NK-92 (cell line): Measurements from ENCODE around the gene SLC10A1.
"Not testable (repeated sequence)": the region's sequence is repeated elsewhere in the genome, so short reads cannot be mapped to it uniquely, and the experiment has no call there.

ENCODE experiments used
- DNase-seq: peaks from one replicate; lab custom pipeline; 2025; ENCODE audit not compliant: unreplicated experiment; lab: John Stamatoyannopoulos, UW

SLC10A1 gene

DNA sequence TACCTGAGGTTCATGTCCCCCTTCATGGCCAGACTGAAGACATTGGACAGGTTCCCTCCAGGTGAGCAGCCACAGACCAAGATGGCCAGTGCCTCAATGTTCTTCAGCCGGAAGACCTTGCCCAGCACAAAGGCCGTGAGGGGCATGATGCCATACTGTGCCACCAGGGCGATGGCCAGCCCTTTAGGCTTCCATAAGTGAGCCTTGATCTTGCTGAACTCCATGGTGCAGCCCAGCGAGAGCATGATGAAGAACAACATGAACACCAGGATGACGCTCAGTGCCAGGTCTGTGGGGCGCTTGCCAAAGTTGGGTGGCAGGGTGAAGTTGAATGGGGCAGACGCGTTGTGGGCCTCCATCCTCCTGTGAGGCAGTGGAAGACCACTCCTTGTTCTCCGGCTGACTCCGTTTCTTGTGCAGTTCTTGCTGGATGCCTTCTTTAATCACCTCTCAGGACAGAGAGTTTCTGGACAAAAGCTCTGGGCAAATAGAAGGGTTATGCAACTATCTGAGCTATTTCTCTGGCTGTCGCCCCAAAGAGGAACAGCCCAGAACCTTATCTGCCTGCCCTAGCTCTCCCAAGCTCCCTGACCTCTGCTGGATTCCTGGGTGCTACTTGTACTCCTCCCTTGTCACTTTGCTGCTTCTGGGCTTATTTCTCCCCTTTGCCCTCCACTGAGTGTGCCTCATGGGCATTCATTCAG lies at the start of gene SLC10A1:
Gene SLC10A1 (minus strand): TSS at position 445 of the 704 bp plus-strand sequence. CDS start 86 bp downstream, at position 359.
- no peak for DNase-seq

DNA sequence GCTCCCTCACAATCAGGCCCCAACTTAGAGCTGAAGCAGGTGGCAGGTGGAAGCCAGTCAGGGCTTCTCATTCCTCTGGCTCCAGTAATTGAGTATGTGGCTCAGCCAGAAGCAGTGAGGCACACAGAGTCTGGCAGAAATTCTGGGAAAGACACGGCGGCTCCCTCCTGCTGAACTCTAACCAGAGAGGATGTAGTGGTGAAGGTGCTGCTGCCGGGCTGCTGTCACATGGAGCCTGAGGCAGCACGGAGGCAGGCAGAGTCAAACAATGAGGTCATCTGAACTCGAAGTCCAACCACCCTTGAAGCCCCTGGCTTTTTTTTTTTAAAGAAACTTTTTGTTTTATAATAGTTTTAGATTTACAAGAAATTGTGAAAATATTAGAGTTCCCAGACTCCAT lies 48.7 kb upstream of the SLC10A1 start:
- no peak for DNase-seq

DNA sequence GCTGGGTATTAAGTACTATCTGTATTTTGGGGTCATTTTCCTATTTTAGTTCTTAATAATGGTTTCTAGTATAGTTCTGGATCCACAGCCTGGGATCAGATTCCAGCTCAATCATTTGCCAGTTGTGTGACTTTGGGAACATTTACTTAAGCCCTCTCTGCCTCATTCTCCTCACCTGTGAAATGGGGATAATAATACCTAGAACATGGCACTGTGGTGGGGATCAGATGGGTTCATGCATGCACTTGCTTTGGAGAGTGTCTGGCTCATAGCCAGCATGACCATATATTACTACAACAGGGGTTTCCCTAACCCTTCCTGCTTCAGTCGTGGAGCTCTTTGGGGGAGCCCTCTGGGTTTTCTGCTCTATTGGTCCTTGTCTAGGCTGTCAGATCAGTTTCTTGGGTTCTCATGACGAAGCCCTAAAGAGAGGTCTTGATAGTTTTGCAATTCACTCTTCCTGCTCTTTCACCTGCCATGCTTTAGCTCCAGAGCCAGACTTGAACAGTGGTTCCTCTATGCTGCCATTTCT lies 48.1 kb upstream of the SLC10A1 start:
- DNase-seq, result no peak

DNA sequence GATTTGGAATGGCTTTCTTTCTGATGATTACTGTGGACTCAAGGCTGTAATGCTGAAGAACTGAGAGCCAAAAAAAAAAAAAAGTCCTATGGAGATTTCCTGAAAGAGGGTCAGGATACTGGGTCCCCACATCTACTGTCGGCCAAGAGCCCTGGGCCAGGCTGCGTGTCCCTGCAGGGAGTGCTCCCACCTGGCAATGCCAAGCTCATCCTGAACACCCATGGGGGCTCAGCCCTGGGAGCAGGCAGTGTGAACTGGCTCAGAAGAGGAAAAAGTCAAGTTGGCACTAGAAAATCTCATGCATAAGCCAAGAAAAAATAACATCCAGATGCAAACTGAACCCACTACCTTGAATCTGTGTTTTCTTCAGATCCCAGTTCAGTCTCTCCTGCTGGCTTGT lies 47.1 kb upstream of the SLC10A1 start:
- no peak for DNase-seq

DNA sequence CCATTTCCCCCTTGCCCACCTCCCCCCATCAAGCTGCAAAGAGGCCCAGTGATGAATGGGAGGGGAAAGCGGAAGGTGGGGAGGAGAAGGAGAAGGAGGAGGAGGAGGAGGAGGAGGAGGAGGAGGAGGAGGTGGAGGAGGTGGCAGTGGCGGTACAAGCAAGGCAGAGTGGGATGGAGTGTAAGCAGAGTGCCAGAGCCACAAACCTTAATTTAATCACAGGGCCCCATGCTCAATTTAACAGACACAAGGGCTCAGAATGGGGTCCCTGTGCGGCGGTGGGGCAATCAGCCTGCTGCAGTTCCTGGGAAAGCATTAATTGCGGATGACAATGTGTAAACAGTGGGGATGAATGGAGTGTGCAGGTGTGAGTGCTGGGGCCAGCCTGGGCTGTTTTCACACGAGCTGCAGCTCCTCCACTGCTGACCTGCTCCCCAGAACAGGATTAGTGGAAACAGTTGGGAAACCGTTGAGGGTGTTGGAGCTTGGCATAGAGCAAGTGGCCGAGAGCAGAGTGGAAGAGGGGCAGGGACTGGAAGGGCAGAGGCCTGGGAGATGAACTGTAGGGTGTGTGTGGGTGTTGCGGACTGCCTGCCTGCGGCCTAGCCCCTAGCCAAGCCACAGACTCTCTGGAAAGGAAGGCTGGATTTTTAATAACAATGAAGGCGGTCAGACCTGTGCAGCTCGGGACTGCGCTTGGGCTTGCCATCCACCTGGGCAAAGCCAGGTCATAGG lies 45.8 kb upstream of the SLC10A1 start:
- no peak for DNase-seq

DNA sequence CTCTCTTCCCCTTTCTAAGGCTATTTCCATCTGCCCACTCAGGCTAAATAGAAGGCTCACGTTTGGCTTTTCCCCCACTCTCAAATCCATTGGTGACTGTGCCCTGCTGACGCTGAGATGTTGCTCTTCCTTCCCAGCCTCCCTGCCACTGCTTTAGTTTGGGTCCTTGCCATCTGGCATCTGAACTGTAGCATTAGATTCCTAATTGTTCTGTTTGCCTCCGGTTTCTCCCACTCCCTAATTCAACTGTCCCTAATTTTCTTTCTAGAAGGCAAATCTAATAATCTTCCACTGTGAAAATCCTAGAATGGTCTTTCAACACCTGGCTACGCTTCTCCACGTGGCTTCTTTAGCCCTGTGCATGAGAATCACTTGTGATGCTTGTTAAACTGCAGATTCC lies 44.6 kb upstream of the SLC10A1 start:
- no peak for DNase-seq

DNA sequence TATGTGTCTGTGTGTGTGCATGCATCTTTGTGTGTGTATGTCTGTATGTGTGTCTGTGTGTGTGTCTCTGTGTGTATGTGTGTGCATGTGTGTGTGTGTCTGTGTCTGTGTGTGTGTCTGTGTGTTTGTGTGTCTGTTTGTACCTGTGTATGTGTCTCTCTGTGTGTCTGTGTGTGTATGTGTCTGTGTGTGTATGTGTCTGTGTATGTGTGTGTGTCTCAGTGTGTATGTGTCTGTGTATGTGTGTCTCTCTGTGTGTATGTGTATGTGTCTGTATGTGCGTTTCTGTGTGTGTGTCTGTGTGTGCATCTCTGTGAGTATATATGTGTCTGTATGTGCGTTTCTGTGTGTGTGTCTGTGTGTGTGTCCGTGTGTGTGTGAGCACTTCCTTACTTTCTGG lies 42.6 kb upstream of the SLC10A1 start:
- no peak for DNase-seq

DNA sequence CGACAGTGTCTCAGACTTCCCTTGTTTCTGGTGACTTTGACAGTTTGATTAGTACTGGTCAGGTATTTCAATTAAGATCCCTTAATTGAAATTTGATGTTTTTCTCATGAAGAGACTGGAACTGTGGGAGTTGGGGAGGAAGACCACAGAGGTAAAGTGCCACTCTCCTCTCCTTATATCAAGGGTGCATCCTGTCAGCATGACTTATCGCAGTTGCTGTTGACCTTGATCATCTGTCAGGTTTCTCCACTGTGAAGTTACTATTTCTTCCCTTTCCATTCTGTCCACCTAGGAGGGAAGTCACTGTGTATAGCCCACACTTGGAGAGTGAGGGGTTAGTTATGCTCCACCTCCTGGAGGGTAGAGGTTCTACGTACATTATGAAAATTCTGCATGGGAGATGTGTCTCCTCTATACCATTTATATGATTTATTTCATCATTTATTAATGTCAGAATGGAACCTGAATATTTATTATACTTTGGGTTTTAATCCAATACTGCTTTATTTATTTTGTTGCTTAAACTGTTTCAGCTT lies 41.9 kb upstream of the SLC10A1 start:
- no peak for DNase-seq

DNA sequence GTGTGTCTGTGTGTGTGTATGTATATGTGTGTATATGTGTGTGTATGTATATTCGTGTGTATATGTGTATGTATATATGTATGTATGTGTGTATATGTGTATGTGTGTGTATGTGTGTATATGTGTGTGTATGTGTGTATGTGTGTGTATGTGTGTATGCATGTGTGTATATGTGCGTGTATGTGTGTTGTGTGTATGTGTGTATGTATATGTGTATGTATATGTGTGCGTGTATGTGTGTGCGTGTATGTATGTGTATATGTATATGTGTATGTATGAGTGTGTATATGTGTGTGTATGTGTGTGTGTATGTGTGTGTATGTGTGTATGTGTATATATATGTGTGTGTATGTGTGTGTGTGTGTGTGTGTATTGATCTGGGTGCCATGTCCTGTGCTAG lies 31.8 kb upstream of the SLC10A1 start:
- no peak for DNase-seq

DNA sequence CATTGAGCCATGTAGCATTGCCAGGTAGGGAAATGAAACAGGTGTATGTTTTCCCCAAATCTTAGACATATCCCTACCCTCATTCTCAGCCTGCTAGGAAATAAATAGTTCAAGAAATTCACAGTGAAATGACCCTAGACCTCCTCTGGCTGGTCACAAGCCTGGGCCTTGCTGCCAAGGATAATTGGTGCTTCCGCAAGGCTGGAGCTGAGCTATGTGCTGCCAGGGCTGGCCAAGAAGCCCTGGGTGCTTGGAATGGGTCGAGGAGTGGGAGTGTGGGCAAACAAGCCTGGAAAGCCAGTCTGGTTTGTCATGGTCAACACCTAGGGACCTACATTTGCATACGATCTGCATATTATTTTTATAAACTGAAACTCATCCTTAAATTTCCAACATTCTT lies 31.3 kb upstream of the SLC10A1 start:
- DNase-seq, result no peak

DNA sequence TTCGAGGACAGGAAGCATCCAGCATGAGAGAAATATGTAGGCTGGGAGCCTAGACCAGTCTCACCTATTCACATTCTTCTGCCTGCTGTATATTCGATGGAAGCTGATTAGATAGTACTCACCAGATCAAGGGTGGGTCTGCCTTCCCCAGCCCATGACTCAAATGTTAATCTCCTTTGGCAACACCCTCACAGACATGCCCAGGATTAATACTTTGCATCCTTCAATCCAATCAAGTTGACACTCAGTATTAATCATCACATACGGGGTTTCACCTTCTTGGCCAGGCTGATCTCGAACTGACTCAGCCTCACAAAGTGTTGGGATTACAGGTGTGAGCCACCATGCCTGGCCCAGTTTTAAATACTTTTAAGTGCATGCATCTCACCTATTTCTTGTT lies 30.5 kb upstream of the SLC10A1 start:
- DNase-seq, result no peak

DNA sequence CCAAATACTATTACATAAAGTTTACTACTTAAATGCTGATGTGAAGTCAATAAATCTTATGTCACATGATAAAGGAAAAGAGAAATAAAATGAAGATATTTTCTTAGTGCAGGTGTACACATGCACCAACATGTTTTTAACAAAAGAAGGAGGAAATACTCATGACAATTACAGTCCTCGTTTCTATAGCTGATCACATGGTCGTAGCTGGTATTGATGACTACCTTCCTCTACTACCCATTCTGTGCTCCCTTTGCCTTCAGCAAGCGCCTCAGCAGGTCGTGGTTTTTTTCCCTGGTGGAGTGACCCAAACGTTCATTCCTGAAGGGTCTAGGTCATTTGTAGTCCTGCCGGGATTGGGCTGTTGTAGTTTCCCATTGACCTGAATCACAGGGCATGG lies 25.4 kb upstream of the SLC10A1 start:
- no peak for DNase-seq

DNA sequence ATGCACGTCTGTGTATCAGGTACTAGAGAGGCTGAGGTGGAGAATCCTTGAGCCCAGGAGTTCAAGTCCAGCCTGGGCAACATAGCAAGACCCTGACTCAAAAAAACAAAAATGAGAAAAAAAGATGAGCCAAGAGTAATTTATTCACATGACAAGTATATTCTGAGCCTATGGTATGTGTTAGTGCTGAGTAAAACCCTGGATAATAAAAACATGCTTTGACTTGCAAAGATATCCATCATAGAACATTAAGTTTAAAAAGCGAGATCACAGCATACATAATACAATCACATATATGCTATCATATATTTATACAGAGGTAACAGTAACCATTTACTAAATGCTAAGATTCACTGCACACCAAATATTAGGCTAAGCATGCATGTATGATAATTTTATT lies 23.9 kb upstream of the SLC10A1 start:
- DNase-seq, result no peak

DNA sequence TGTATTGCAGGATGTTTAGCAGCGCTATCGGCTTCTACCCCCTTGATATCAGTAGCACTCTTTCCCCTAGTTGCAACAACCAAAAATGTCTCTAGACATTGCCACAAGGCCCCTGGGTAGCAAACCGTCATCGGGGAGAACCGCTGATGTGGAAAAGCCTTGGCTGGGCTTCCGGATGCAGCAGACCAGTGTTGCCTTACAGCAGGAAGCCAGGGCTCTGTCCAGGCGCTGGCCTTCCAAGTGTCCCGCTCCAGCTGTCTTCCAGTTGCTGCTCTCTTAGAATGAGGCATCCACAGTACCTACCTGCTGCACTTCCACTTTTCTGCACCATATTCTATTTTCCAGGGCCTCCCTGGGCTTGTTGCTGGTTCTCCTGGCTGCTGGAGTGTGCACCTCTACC lies 22.6 kb upstream of the SLC10A1 start:
- no peak for DNase-seq

DNA sequence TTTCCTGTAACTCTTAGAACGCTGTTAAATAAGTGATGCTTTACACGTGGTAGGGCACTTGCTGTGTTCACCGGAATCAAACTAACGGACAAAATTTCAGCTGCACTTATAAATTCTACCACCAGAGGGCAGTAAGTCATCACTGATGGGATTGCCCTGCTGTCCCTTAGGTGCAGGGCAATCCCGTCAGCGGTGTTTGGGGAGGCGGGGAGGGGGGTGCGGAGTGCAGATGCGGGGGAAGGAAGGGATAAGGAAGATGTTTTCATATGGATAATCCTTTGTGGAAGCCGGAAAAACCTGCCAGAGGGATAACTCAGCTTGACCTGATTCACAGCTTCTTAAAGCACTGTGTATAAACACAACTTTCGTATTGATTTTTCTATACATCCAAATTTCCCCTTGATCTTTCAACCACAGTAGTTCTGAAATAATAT lies 21.7 kb upstream of the SLC10A1 start:
- DNase-seq, result no peak

DNA sequence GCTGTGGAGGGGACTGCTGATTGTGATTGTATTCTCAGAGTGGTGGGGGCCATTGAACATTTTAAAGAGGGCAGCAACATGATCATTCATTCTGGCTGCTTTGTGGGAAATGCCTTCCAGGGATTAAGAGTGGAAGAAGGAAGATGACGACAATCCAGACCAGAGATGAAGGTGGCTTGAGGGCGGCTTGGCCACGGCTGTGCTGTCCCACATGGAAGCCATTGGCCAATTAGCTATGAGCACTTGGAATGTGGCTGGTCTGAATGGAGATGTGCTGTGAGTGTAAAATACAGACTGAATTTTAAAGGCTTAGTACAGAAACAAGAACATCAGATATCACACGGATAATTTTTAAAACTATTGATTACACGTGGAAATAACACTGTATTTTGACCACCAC lies 19.2 kb upstream of the SLC10A1 start:
- DNase-seq, result no peak

DNA sequence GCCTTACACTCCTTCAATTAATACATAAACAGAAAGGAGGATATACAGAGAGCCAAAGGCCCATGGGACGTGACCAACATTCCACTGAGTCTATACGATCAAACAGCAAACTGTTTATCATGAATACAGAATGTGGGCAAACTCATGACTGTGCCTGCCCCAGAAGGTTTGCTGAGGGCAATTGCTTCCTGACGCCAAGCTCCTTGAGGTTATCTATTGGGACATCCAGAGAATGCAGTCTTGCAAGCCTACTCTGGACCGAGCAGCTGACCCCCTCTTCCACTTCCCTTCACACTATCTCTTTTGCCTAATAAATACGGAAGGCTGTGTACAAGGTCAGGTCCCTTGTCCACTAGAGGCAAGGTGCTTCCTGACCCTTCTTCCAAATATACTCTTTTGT lies 18.5 kb upstream of the SLC10A1 start:
- no peak for DNase-seq

DNA sequence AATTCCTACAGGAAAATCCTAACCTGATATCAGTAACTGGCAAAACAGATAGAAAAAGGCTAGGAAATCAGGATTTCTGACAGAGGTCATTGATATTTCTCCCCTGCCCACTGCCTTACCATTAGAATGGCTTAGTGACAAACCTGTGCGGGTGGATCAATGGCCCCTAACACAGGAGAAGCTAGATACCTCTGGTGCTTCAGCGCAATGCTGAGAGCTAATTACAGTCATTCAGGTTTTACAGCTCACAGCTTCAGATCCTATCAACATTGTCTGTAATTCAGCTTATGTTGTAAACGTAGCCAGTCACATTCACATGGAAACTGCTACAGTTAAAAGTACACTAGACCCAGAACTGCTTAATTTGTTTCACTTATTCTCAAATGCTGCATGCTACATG lies 17.4 kb upstream of the SLC10A1 start:
- no peak for DNase-seq

DNA sequence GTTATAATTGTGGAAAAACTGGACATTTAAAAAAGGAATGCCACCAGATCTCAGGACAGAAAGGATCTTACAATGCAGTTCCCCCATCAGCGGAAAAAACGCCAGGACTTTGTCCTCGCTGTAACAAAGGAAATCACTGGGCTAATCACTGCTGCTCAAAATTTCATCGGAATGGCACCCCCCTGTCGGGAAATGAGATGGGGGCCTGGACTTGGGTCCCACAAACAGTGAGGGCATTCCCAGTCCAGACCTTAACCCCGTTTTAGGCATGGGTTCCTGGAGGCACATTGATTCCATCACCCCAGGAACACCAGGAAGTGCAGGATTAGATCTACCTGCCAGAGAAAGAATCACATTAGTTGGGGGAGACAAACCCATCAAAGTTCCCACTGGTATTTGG lies 16.3 kb upstream of the SLC10A1 start:
- not testable (repeated sequence) for DNase-seq

DNA sequence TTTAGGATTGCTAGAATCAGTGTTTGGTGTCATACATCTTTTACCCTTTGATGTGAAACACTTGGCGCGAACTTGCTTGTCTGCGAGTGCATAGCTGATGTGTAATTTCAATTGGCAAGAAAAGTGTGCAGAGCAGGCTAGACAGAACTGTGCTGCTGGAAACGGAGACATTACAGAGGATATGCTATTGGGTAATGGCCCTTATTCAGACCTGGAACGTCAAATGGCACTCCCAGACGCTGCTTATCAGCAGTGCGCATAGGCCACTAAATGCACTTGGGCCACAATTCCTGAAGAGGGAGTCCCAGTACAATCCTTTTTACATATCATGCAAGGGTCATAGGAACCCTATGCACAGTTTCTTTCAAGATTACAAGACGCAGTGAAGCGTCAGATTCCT lies 15.7 kb upstream of the SLC10A1 start:
- no peak for DNase-seq

DNA sequence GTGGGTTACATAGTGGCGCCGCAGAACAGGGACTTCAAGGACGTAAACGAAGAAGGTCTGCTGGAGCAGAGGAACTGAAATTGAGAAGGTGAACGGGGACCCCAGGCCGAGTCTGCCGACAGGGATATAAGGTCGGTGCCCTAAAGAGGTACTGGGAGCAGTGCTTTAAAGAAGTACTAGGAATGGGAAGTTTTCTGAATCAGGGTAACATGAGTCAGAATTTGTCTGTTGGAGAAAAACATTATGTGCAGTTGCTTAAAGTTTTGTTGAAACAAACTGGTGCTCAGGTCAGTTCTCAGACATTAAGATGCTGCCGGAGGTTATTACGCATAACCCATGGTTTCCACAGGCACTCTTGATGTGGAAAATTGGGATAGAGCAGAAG lies 14.8 kb upstream of the SLC10A1 start:
- no peak for DNase-seq

DNA sequence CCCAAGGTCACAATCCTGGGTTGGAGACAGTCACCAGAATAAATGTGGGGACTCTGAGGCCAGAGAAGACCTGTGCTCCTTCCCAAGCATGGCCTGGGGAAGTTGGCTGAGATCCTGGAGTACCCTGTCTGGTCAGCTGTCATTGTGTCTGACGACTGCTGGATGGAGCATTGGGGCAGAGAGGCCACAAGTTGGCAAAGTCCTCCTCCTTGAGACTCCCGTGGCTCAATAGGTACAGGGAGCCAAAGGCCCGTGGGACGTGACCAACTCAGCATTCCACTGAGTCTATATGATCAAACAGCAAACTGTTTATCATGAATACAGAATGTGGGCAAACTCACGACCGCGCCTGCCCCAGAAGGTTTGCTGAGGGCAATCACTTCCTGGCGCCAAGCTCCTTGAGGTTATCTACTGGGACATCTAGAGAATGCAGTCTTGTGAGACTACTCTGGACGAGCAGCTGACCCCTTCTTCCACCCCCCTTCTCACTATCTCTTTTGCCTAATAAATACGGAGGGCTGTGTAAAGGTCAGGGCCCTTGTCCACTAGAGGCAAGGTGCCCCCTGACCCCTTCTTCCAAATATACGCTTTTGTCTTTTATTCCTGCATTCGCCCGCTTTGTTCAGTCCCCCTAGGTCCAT lies 14.3 kb upstream of the SLC10A1 start:
- no peak for DNase-seq
